SK-N-MC (cell line): Measurements from ENCODE around the gene PFKP.

Source experiments
- DNase-seq: peaks from one replicate; pipeline ENCODE4 v3.0.0-alpha.2; 2011; ENCODE audit warnings: low read depth, low spot score
- H3K27ac ChIP-seq: fragments of 200-600 bp; sonication (generic); 2 replicates; pipeline ENCODE4 v1.5.1; 2016; ENCODE audit warnings: mixed run types
- H3K36me3 ChIP-seq: fragments of 200-600 bp; sonication (generic); 2 replicates; pipeline ENCODE4 v1.6.1; 2017; ENCODE audit warnings: antibody characterized with exemption, low read length, mixed read lengths; ENCODE audit not compliant: insufficient read depth
- H3K4me3 ChIP-seq: fragments of 200-600 bp; sonication (generic); 2 replicates; pipeline ENCODE4 v1.5.1; 2016
- H3K9ac ChIP-seq: fragments of 200-600 bp; sonication (generic); 2 replicates; pipeline ENCODE4 v1.8.0; 2017; ENCODE audit warnings: mixed run types, mixed read lengths; ENCODE audit not compliant: insufficient read length
- H3K9me3 ChIP-seq: fragments of 200-600 bp; sonication (generic); 2 replicates; pipeline ENCODE4 v1.6.1; 2017; ENCODE audit warnings: low read depth, mild to moderate bottlenecking, antibody characterized with exemption, low read length, moderate library complexity, mixed read lengths
- EZH2 ChIP-seq: fragments of 200-600 bp; sonication (generic); IDR thresholded peaks from one replicate; pipeline ENCODE4 v1.6.1; 2017; ENCODE audit warnings: antibody characterized with exemption
- FOXP2 ChIP-seq: optimal IDR thresholded peaks from 2 replicates; pipeline ENCODE3; 2011; ENCODE audit warnings: mild to moderate bottlenecking, moderate library complexity; ENCODE audit not compliant: insufficient read depth; ENCODE audit errors: extremely low read length, control extremely low read depth
- POLR2AphosphoS5 ChIP-seq: IDR thresholded peaks from 2 replicates; pipeline ENCODE4 v1.6.1; 2012; ENCODE audit warnings: mild to moderate bottlenecking, low read depth, low read length, borderline replicate concordance

The PFKP gene

DNA sequence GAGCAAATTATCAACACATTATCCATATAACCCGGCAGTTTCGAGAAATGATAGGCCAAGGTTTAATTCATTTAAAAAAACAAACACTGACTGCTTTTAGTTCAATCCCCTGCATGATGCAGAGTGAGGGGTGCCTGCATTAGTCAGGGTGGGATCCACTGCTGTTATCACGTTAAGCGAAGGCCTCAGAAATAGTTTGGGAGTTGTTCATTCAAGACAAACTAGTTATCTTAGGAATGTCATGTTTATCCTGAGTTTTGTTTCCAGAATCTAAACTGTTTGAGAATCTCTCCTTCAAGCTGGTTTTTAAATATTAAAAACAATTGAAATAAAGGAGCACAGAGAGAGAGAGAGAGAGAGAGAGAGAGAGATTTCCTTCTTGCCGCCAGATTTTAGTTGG, 36.6 kb upstream of the PFKP start:
- no peaks in the 10 kb centered on the region for H3K9me3 ChIP-seq
- no peaks in the 10 kb centered on the region for H3K36me3 ChIP-seq
- no peak overlapping the region for H3K27ac ChIP-seq
- no peak overlapping the region for H3K9ac ChIP-seq
- TF ChIP-seq FOXP2: no peak
- no peak for TF ChIP-seq POLR2AphosphoS5
- TF ChIP-seq EZH2: no peak
- no peak for DNase-seq
- no peak overlapping the region for H3K4me3 ChIP-seq

GRCh38 chr10:3031490-3031889, 35.9 kb upstream of the PFKP start:
- Histone ChIP-seq H3K4me3 (no peak overlapping the region), H3K9ac (no peak overlapping the region), H3K9me3 (no peaks in the 10 kb centered on the region), H3K36me3 (no peaks in the 10 kb centered on the region), H3K27ac (no peak overlapping the region)
- DNase-seq: no peak
- TF ChIP-seq POLR2AphosphoS5 (no peak), FOXP2 (no peak), EZH2 (no peak)

- Histone ChIP-seq H3K36me3 (no peaks in the 10 kb centered on the region), H3K9me3 (no peaks in the 10 kb centered on the region), H3K4me3 (no peak overlapping the region), H3K27ac (no peak overlapping the region), H3K9ac (no peak overlapping the region)
- TF ChIP-seq FOXP2 (no peak), POLR2AphosphoS5 (no peak), EZH2 (no peak)
- no peak for DNase-seq
These were observed 33.4 kb upstream of the PFKP start for GRCh38 chr10:3033925-3034324.

GRCh38 chr10:3034616-3035015, 32.7 kb upstream of the PFKP start:
- H3K4me3 ChIP-seq: no peak overlapping the region
- H3K27ac ChIP-seq: no peak overlapping the region
- TF ChIP-seq POLR2AphosphoS5 (no peak), EZH2 (no peak), FOXP2 (no peak)
- H3K9me3 ChIP-seq: no peaks in the 10 kb centered on the region
- DNase-seq: no peak
- no peak overlapping the region for H3K9ac ChIP-seq
- H3K36me3 ChIP-seq: no peaks in the 10 kb centered on the region

DNA sequence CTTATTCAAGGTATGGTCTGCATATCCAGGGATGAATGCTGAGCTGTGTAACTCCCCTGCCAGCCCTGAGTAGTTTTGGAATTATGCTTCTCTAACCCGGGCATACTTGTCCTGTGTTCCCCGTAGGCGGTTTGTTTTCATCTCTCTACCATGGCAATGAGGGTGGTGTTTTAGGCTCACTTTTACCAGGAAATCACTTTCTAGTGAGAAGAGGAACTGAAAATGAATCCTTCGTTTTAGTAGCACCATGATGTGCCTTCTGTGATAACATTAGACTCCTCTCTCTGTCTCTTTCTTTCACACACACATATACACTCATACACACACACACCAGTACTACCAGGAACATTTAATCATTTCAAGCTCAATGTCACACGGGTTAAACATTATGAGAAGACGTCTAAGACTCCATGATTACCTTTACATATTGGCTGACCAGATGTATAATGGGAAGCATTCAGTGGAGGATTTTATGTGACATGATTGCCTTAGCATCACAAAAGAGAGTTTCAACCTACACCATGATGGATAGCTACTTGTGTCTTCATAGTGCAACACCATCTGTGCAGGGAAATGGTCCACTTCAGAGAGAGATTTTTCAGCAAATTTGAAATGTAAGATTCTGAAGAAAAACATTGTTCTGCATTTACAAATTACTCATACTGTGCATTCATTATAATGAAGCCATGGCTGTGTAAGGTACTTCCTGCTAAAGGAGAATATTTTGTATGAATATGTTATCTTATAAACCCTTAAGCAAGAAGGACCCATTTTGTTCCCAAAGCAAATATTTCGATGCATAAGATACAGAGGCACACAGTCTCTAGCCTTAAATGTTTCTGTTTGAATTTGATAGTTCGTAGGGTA, 31.0 kb upstream of the PFKP start:
- Histone ChIP-seq H3K9ac (no peak overlapping the region), H3K36me3 (no peaks in the 10 kb centered on the region), H3K27ac (no peak overlapping the region), H3K4me3 (no peak overlapping the region), H3K9me3 (no peaks in the 10 kb centered on the region)
- TF ChIP-seq EZH2 (no peak), POLR2AphosphoS5 (no peak), FOXP2 (no peak)
- DNase-seq: no peak

- no peaks in the 10 kb centered on the region for H3K9me3 ChIP-seq
- no peak overlapping the region for H3K9ac ChIP-seq
- no peak for DNase-seq
- no peak overlapping the region for H3K4me3 ChIP-seq
- TF ChIP-seq EZH2 (no peak), FOXP2 (no peak), POLR2AphosphoS5 (no peak)
- H3K36me3 ChIP-seq: no peaks in the 10 kb centered on the region
- H3K27ac ChIP-seq: no peak overlapping the region
These were observed 30.2 kb upstream of the PFKP start for GRCh38 chr10:3037182-3037581.

- DNase-seq: no peak
- TF ChIP-seq EZH2 (no peak), FOXP2 (no peak), POLR2AphosphoS5 (no peak)
- no peak overlapping the region for H3K27ac ChIP-seq
- no peaks in the 10 kb centered on the region for H3K36me3 ChIP-seq
- no peak overlapping the region for H3K9ac ChIP-seq
- H3K9me3 ChIP-seq: no peaks in the 10 kb centered on the region
- H3K4me3 ChIP-seq: no peak overlapping the region
These were observed 27.3 kb upstream of the PFKP start for GRCh38 chr10:3040069-3040468.

- Histone ChIP-seq H3K9me3 (no peaks in the 10 kb centered on the region), H3K9ac (no peak overlapping the region), H3K4me3 (no peak overlapping the region), H3K27ac (peak overlapping the region; percentile 73), H3K36me3 (no peaks in the 10 kb centered on the region)
- DNase-seq: no peak
- TF ChIP-seq EZH2 (no peak), FOXP2 (no peak), POLR2AphosphoS5 (no peak)
These were observed 24.8 kb upstream of the PFKP start for GRCh38 chr10:3042589-3042988.
